ENCODE measurements around the gene TMEM59.
A peak's percentile ranks its signal among the peaks of the same experiment; 100 is the strongest.
"Not testable (repeated sequence)": the region's sequence is repeated elsewhere in the genome, so short reads cannot be mapped to it uniquely, and the experiment has no call there.

Gene TMEM59

GRCh38 chr1:54052431-54052933 is 522 bp downstream of the TMEM59 start:
- peak; percentile 30 for DNase-seq

GRCh38 chr1:54051933-54052430 is 1.0 kb downstream of the TMEM59 start:
- DNase-seq = no peak

- not testable (repeated sequence) for DNase-seq
Observed at GRCh38 chr1:54050435-54050834, 2.6 kb downstream of the TMEM59 start.

- no peak for DNase-seq
Observed at GRCh38 chr1:54047384-54048305, 5.4 kb downstream of the TMEM59 start.

- no peak for DNase-seq
Observed at GRCh38 chr1:54046671-54047383, 6.2 kb downstream of the TMEM59 start.

GRCh38 chr1:54045496-54045895 is 7.5 kb downstream of the TMEM59 start:
- DNase-seq = no peak

- no peak for DNase-seq
Observed at GRCh38 chr1:54041806-54042205, 11.2 kb downstream of the TMEM59 start.

GRCh38 chr1:54037476-54037875 is 15.5 kb downstream of the TMEM59 start:
- DNase-seq = no peak

- no peak for DNase-seq
Observed at GRCh38 chr1:54028306-54029251, 24.4 kb downstream of the TMEM59 start.

- no peak for DNase-seq
Observed at GRCh38 chr1:54027848-54028247, 25.2 kb downstream of the TMEM59 start.

GRCh38 chr1:54024811-54025210 is 28.2 kb downstream of the TMEM59 start:
- DNase-seq = not testable (repeated sequence)

GRCh38 chr1:54024358-54024757 is 28.6 kb downstream of the TMEM59 start:
- no peak for DNase-seq

GRCh38 chr1:54019562-54020176 is 33.3 kb downstream of the TMEM59 start:
- not testable (repeated sequence) for DNase-seq

- no peak for DNase-seq
Observed at GRCh38 chr1:54018635-54019034, 34.4 kb downstream of the TMEM59 start.

- no peak for DNase-seq
Observed at GRCh38 chr1:54017979-54018378, 35.0 kb downstream of the TMEM59 start, which contains the start of gene LDLRAD1. TSS of gene LDLRAD1 (minus strand) at chr1:54018186. CDS start at chr1:54018112, 74 bp downstream.

- DNase-seq = no peak
Observed at GRCh38 chr1:54016343-54017282, 36.4 kb downstream of the TMEM59 start.

GRCh38 chr1:54014009-54014629 is 38.9 kb downstream of the TMEM59 start:
- no peak for DNase-seq

GRCh38 chr1:54013393-54014008 is 39.5 kb downstream of the TMEM59 start:
- no peak for DNase-seq

- DNase-seq = no peak
Observed at GRCh38 chr1:54012863-54013262, 40.1 kb downstream of the TMEM59 start.

- DNase-seq = no peak
Observed at GRCh38 chr1:54012008-54012325, 41.0 kb downstream of the TMEM59 start.

Measured in effector CD4-positive, alpha-beta T cell (primary cell).